WTC11 (cell line): ENCODE measurements around the gene FBP1. TPM values are rescaled to one million over a fixed set of nuclear protein-coding genes. Genes with fewer than 3 reads are reported as not detected.
"Not testable (repeated sequence)": the region's sequence is repeated elsewhere in the genome, so short reads cannot be mapped to it uniquely, and the experiment has no call there.

Experiments used
- ATAC-seq: fragments of 200-7000 bp; cut with Tn5 transposase; 2 replicates; pipeline ENCODE4 v1.10.0; 2021; ENCODE audit warnings: mild to moderate bottlenecking, moderate library complexity
- CTCF ChIA-PET: fragments of 300-600 bp; sonication (Branson Sonifier 250); formaldehyde crosslinking; loops from one replicate; lab custom pipeline; 2021; ENCODE audit warnings: antibody characterized with exemption; lab: Charles Lee
- POLR2A ChIA-PET: fragments of 350-600 bp; sonication (Branson Sonifier 250); formaldehyde crosslinking; loops from one replicate; lab custom pipeline; 2021; ENCODE audit warnings: antibody characterized with exemption; lab: Charles Lee
- DNase-seq: peaks from one replicate; pipeline ENCODE4 v3.0.0; 2021; ENCODE audit warnings: low spot score
- H3K27ac Mint-ChIP-seq: 2 replicates; pipeline ENCODE4 v1.8.0; 2021; ENCODE audit warnings: mixed read lengths
- H3K27me3 Mint-ChIP-seq: 2 replicates; pipeline ENCODE4 v1.8.0; 2021; ENCODE audit warnings: low read depth, mild to moderate bottlenecking, moderate library complexity, mixed read lengths
- H3K36me3 Mint-ChIP-seq: 2 replicates; pipeline ENCODE4 v1.8.0; 2021; ENCODE audit warnings: mixed read lengths
- H3K4me1 Mint-ChIP-seq: 2 replicates; pipeline ENCODE4 v1.8.0; 2022; ENCODE audit warnings: mixed read lengths
- H3K4me3 Mint-ChIP-seq: 2 replicates; pipeline ENCODE4 v1.8.0; 2021; ENCODE audit warnings: mild to moderate bottlenecking, moderate library complexity, mixed read lengths
- H3K9me3 Mint-ChIP-seq: 2 replicates; pipeline ENCODE4 v1.8.0; 2021; ENCODE audit warnings: mixed read lengths
- AFF4 ChIP-seq: sonication (generic); formaldehyde crosslinking; IDR thresholded peaks from 2 replicates; pipeline ENCODE4 v1.8.1; 2023; ENCODE audit warnings: mild to moderate bottlenecking, missing genetic modification reagents, borderline replicate concordance
- CDX4 ChIP-seq: fragments of 250-450 bp; sonication (Bioruptor Pico); IDR thresholded peaks from 2 replicates; pipeline ENCODE4 v1.9.0; 2021; ENCODE audit warnings: moderate library complexity, mild to moderate bottlenecking, inconsistent platforms, borderline replicate concordance
- GABPB1 ChIP-seq: sonication (generic); formaldehyde crosslinking; IDR thresholded peaks from 2 replicates; pipeline ENCODE4 v1.8.1; 2023; ENCODE audit warnings: mild to moderate bottlenecking, missing genetic modification reagents
- PREB ChIP-seq: sonication (generic); formaldehyde crosslinking; IDR thresholded peaks from 2 replicates; pipeline ENCODE4 v1.8.1; 2022; ENCODE audit warnings: mild to moderate bottlenecking, missing genetic modification reagents, moderate library complexity, borderline replicate concordance
- ZBTB21 ChIP-seq: sonication (generic); formaldehyde crosslinking; IDR thresholded peaks from 2 replicates; pipeline ENCODE4 v1.8.1; 2023; ENCODE audit warnings: mild to moderate bottlenecking, missing genetic modification reagents, borderline replicate concordance
- ZNF121 ChIP-seq: sonication (generic); formaldehyde crosslinking; IDR thresholded peaks from 2 replicates; pipeline ENCODE4 v1.8.0; 2023; ENCODE audit warnings: missing genetic modification reagents
- ZNF512 ChIP-seq: sonication (generic); formaldehyde crosslinking; IDR thresholded peaks from 2 replicates; pipeline ENCODE4 v1.8.1; 2022; ENCODE audit warnings: missing genetic modification reagents, borderline replicate concordance
- ZNF671 ChIP-seq: fragments of 250-450 bp; sonication (Bioruptor Pico); IDR thresholded peaks from 2 replicates; pipeline ENCODE4 v1.8.0; 2021; ENCODE audit warnings: mild to moderate bottlenecking
- total RNA-seq: library from RNA; stranded (reverse); gene quantifications from 3 replicates; pipeline ENCODE4 v1.2.3, GENCODE V29; 2021

FBP1 gene
- total RNA-seq, 1 experiment from 2014 or later: 6.4 TPM

- no peak for ATAC-seq
- H3K27ac Mint-ChIP-seq: no peak within 1 kb of the TSS
- no peak for TF ChIP-seq ZNF121 (CRISPR knock-in tag)
- TF ChIP-seq, all 79 proteins: peak for 0
- ChIA-PET CTCF (no interaction called here), POLR2A (no interaction called here)
- Mint-ChIP-seq H3K9me3 (0 out of 2 replicates have a peak, but pooled peaks cover 2% of the 10 kb centered on the region), H3K27me3 (no peaks in the 10 kb centered on the region; the same call in 1 of the 2 replicates), H3K4me1 (no peaks in the 10 kb centered on the region), H3K36me3 (no peaks in the 10 kb centered on the region), H3K4me3 (no peak within 1 kb of the TSS)
- no peak for DNase-seq
These were observed 45.6 kb downstream of the FBP1 start, which contains the start of gene FBP2 for GRCh38 chr9:94593459-94594345. Gene FBP2, minus strand, starts transcription at chr9:94593824. Its CDS starts 98 bp downstream, at chr9:94593726.

- POLR2A ChIA-PET: not testable (repeated sequence)
These were observed 46.6 kb downstream of the FBP1 start for GRCh38 chr9:94592683-94593082.

GRCh38 chr9:94591876-94592275, 47.4 kb downstream of the FBP1 start:
- DNase-seq: no peak
- POLR2A ChIA-PET: no interaction called here
- CTCF ChIA-PET: no interaction called here
- no peak overlapping the region for H3K4me3 Mint-ChIP-seq
- no peaks in the 10 kb centered on the region; the same call in 1 of the 2 replicates for H3K27me3 Mint-ChIP-seq
- no peaks in the 10 kb centered on the region for H3K4me1 Mint-ChIP-seq
- 0 out of 2 replicates have a peak, but pooled peaks cover 2% of the 10 kb centered on the region for H3K9me3 Mint-ChIP-seq
- H3K36me3 Mint-ChIP-seq: no peaks in the 10 kb centered on the region
- H3K27ac Mint-ChIP-seq: no peak overlapping the region
- ATAC-seq: no peak
- TF ChIP-seq GABPB1 (no peak), CDX4 (CRISPR knock-in tag) (no peak), ZNF512 (no peak), ZNF671 (CRISPR knock-in tag) (no peak), AFF4 (CRISPR knock-in tag) (no peak), ZBTB21 (CRISPR knock-in tag) (no peak), ZNF121 (CRISPR knock-in tag) (no peak), PREB (no peak)

More at GRCh38 chr9:94592683-94593082, 46.6 kb downstream of the FBP1 start:
- H3K27me3 Mint-ChIP-seq, H3K36me3 Mint-ChIP-seq, H3K27ac Mint-ChIP-seq, DNase-seq, CTCF ChIA-PET, H3K4me3 Mint-ChIP-seq, H3K4me1 Mint-ChIP-seq, ATAC-seq, H3K9me3 Mint-ChIP-seq: not testable (repeated sequence)

GRCh38 chr9:94591046-94591545, 48.2 kb downstream of the FBP1 start:
- CTCF ChIA-PET, H3K27ac Mint-ChIP-seq, H3K9me3 Mint-ChIP-seq, H3K27me3 Mint-ChIP-seq, H3K4me3 Mint-ChIP-seq, H3K36me3 Mint-ChIP-seq, ATAC-seq, H3K4me1 Mint-ChIP-seq, DNase-seq, POLR2A ChIA-PET: not testable (repeated sequence)
